GDM1 (cell line): ENCODE data around the gene TTC36.
"Not testable (repeated sequence)": the region's sequence is repeated elsewhere in the genome, so short reads cannot be mapped to it uniquely, and the experiment has no call there.

Experiments
- DNase-seq: peaks from one replicate; lab custom pipeline; 2025; lab: John Stamatoyannopoulos, UW

Gene TTC36

DNA sequence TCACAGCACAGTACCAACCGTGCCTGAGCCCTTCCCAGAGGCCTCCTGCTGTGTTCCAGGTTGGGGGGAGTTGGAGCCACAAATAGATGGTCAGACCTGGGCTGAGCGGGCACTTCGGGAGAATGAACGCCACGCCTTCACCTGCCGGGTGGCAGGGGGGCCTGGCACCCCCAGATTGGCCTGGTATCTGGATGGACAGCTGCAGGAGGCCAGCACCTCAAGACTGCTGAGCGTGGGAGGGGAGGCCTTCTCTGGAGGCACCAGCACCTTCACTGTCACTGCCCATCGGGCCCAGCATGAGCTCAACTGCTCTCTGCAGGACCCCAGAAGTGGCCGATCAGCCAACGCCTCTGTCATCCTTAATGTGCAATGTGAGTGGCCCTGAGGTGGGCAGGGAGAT is 4.8 kb downstream of the TTC36 start:
- DNase-seq: no peak

DNA sequence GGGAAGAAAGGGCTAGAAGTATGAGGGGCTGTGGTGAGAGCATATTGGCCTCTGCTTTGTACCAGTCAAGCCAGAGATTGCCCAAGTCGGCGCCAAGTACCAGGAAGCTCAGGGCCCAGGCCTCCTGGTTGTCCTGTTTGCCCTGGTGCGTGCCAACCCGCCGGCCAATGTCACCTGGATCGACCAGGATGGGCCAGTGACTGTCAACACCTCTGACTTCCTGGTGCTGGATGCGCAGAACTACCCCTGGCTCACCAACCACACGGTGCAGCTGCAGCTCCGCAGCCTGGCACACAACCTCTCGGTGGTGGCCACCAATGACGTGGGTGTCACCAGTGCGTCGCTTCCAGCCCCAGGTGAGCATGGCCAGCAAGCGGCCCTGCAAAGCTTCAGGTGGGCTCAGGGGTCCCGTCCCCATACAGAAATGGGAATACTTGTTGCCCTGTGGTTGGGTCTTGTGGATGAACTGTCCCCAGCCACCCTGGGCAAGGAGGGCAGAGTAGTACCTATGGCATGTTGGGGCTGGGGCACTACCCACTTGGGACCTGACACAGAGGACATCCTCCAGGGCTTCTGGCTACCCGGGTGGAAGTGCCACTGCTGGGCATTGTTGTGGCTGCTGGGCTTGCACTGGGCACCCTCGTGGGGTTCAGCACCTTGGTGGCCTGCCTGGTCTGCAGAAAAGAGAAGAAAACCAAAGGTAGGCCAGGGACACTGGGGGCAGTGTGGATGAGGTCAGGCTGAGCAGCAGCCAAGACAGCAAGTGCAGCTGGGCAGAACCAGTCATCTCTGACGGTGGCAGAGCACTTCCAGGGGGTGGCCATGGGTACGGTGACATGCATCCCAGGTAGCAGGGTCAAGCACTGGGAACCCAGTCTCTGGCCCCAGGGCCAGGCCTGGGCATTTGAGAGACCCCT is 5.8 kb downstream of the TTC36 start:
- no peak for DNase-seq

DNA sequence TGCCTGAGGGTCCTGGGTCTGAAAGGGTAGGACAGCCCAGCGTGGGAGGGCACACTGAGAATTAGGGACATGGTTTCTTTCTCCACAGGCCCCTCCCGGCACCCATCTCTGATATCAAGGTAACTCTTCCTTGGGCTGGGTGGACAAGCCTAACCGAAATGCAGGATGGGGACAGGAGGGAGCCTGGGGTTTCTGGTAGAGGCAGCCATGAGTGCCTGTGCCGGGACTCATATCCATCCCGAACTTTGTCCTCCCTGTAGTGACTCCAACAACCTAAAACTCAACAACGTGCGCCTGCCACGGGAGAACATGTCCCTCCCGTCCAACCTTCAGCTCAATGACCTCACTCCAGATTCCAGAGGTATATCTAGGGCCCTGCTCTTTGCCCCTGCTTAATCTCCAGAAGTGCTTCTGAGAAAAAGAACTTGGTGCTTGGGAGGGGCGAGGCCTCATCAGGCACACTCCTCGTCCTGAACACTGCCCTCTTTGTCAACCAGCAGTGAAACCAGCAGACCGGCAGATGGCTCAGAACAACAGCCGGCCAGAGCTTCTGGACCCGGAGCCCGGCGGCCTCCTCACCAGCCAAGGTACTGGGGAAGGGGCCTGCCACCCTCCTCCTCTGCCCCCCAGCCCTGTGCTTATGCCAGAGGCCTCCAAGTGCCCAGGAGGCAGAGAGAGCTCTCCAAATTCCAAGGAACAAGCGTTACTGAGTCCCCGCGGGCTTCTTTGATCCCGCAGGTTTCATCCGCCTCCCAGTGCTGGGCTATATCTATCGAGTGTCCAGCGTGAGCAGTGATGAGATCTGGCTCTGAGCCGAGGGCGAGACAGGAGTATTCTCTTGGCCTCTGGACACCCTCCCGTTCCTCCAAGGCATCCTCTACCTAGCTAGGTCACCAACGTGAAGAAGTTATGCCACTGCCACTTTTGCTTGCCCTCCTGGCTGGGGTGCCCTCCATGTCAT is 6.8 kb downstream of the TTC36 start:
- no peak for DNase-seq

DNA sequence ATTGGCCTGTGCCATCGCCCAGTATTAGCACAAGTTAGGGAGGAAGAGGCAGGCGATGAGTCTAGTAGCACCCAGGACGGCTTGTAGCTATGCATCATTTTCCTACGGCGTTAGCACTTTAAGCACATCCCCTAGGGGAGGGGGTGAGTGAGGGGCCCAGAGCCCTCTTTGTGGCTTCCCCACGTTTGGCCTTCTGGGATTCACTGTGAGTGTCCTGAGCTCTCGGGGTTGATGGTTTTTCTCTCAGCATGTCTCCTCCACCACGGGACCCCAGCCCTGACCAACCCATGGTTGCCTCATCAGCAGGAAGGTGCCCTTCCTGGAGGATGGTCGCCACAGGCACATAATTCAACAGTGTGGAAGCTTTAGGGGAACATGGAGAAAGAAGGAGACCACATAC is 8.0 kb downstream of the TTC36 start:
- no peak for DNase-seq

DNA sequence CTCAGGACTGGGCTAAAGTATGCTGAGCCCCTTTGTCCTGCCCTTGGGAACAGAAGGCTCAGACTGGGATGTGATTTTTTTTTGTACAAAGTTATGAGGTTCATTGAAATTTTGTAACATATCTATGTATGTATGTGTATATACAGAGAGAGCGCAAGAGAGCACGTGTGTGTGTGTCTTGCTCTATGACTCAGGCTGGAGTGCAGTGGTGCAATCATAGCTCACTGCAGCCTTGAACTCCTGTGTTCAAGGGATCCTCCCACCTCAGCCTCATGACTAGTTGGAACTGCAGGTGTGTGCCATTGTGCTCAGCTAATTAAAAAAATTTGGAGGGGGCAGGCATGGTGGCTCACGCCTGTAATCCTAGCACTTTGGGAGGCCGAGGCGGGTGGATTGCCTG is 9.5 kb downstream of the TTC36 start:
- DNase-seq: no peak

DNA sequence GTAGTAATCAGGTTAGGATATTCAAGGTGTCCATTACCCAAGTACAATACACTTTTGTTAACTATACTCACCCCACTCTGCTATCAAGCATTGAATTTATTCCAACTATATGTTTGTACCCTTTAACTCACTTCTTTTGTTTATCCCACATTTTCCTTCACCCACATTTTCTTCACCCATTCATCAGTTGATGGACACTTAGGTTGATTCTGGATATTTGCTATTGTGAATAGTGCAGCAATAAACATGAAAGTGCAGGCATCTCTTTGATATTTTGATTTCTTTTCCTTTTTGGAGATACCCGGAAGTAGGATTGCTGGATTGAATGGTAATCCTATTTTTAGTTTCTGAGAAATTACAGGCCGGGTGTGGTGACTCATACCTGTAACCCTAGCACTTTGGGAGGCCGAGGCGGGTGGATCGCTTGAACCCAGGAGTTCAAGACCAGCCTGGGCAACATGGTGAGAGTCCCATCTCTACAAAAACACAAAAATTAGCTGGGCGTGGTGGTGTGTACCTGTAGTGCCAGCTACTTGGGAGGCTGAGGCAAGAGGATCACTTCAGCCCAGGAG is 10.2 kb downstream of the TTC36 start:
- no peak for DNase-seq

DNA sequence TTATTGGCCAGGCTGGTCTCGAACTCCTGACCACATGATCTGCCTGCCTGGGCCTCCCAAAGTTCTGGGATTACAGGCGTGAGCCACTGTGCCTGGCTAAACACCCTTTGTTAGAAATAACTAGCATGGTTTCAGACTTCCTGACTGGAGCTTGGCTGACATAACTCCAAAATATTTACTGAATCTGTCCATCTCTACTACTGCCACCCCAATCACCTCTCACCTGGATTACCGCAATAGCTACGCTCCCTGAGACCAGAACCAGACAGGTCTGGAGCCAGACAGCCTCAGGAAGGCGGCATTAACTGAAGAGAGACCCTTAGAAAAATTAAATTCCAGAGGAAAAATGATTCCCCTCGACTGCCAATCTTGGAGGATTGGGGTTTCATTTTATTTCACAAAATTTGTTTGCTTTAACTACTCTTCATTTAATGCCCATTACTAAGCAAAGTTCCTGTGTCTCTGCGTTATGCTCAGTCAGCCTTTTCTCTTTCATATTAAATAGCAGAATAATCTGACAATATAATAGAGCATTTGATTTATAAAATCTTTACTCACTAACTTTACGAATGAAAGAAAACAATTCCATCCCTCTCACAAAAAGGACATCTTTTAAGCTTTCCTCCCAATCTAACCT is 16.9 kb downstream of the TTC36 start:
- no peak for DNase-seq

DNA sequence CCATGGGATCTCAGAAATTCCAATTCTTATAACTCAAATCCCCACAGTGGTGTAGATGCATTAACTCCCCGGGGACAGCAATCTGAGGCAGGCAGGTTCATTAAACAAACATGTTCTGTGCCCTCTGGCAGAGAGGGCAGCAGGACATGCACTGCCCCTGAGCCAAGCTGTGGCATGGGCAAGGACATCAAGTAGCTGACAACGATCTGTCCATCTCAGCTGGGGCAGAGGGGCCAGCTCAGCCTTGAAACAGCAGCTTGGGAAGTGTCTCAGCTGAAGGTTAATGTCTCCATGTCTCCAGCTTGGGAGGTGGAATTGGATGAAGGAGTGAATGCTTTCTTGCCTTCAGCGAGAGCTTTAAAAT is 17.4 kb downstream of the TTC36 start:
- no peak for DNase-seq

DNA sequence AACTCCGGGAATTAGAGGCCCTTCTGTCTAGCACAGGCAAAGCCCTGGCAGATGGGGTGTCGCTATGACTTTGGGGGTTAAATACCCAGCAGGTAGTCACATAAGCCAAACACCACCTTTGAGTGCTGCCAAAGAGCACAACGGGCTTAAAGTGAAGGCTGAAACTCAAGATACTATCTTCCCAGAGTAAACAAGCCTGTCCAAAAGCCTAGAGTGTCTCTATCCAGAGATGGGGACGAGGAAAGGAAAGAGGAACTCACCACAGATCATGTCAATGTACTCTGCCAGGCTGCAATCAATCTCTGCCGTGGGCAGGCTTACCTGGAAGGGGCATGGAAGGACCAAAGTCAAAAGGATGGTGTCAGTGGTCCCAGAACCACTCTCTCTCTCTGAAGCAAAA is 18.3 kb downstream of the TTC36 start:
- no peak for DNase-seq

DNA sequence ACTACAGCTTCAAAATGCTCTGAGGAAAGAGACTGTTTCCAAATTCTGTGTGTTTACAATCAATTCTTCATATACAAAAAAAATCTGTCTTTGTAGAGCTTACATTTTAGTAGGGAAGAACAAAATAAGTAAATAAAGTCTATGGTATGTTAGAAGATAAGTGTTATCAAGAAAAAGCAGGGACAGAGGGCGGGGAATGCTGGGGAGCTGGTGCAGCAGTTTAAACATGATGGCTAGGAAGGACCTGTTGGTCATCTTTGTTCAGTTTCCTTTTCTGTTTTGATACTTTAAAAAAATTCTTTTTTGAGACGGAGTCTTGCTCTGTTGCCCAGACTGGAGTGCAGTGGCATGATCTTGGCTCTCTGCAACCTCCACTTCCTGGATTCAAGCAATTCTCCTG is 19.9 kb downstream of the TTC36 start:
- DNase-seq: no peak

DNA sequence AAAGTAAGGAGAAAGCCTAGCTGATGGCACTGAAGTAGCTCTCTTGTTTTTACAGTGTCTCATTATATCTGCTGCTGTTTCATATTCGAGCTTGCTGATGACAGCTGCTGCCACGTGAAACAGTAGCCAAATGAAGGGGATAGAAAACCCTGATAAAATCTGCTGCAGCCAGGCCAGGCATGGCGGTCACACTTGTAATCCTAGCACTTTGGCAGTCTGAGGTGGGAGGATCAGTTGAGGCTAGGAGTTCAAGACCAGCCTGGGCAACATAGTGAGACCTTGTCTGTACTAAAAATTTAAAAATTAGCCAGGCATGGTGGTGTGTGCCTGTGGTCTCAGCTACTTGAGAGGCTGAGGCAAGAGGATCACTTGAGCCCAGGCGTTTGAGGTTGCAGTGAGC is 25.1 kb downstream of the TTC36 start:
- DNase-seq: no peak

DNA sequence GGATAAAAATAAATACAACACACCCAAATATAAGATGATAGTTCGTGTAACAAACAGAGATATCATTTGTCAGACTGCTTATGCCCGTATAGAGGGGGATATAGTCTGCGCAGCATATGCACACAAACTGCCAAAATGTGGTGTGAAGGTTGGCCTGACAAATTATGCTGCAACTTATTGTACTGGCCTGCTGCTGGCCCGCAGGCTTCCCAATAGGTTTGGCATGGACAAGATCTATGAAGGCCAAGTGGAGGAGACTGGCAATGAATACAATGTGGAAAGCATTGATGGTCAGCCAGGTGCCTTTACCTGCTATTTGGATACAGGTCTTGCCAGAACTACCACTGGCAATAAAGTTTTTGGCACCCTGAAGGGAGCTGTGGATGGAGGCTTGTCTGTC is 33.5 kb downstream of the TTC36 start:
- no peak for DNase-seq

DNA sequence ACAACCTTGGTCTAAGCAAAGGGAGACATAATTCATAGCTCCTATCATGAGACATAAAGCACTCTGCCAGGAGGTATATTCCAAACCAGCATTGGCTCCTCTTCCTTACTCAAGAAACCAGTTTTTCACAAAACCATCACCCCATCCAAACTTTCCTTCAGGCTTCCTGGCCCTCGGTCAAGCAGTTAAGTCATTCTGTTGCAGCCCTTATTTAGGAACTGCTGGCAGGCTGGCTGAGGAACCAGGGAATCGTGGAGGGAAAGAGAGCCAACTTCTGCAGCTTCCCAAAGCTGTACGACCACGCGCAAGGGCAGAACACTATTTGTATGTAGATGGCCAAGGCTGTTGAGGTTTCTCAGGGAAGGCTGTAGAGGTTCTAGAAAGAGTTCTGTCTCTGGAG is 37.8 kb downstream of the TTC36 start:
- DNase-seq: no peak

DNA sequence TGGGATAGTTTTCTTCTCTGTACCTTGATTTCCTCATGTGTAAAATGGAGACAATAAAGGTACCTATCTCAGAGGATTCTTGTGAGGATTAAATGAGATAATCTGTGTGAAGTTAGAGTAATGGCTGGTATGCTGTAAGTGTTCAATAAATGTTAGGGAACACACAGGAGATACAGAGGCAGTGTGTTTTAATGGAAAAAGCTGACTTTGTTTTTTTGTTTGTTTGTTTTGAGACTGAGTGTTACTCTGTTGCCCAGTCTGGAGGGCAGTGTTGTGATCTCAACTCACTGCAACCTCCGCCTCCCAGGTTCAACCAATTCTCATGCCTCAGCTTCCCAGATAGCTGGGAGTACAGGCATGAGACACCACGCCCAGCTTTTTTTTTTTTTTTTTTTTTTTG is 42.4 kb downstream of the TTC36 start:
- no peak for DNase-seq

DNA sequence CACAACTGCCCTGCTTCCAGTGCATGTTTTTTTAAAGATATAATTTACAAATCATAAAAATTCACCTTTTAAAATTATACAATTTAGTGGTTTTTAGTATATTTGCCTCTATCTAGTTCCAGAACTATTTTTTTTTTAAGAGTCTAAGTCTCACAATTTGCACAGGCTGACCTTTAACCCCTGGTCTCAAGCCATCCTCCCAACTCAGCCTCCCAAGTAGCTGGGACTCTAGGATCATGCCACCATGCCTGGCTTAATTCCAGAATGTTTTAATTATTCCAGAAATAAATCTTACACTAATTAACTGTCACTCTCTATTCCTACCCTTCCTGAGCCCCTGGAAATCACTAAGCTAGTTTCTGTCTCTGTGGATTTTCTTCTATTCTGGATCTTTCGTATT is 43.5 kb downstream of the TTC36 start:
- DNase-seq: no peak

DNA sequence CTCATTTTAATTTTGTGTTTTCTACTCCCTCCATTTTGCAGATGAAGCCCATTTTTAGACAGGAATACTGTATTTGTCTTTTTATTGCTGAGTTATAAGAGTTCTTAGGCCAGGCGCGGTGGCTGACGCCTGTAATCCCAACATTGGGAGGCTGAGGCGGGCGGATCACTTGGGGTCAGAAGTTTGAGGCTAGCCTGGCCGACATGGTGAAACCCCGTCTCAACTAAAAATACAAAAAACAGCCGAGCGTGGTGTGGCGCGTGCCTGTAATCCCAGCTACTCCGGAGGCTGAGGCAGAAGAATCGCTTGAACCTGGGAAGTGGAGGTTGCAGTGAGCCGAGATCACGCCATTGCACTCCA is 44.4 kb downstream of the TTC36 start:
- DNase-seq: not testable (repeated sequence)

DNA sequence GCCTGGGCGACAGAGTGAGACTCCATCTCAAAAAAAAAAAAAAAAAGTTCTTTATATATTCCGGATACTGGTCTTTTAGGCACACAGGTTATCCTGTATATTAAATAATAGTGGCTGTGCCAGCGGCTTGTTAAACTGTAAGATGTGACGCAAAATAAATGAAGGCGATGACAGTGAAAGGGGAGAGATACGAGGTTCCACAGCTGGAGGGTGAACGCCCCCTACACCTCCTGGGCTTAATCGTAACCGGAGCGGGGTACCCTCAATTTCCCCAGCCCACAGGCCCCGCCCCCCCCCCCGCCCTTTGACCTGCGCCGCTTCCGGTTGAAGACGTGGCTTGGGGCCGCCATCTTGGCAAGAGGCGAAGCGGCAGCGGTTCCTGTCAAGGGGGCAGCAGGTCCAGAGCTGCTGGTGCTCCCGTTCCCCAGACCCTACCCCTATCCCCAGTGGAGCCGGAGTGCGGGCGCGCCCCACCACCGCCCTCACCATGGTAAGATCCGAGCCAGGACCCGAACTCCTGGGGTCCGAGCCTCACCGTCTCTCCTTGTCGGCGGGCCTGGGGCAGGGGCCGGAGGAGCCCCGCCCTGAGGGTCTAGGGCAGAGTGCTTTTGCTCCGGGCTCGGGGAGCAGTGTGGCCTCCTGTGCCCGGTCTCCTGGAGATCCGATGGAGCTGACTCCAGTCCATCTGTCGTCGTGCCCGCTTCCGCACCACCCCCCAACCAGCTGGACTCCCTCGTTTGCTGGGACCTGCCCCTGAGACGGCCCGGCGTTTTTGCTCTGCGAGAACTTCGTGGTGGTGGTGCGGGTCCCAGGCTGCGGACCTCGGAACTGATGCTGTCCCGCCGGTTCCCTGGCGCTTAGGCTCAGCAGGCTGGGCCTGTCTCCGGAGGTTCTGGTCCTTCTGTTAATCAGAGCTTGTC is 45.0 kb downstream of the TTC36 start, which contains the start of gene ARCN1:
ARCN1 (plus strand) TSS at position 349 of the 920 bp plus-strand sequence; CDS start at position 488, 139 bp downstream.
- peak; percentile 64 for DNase-seq

DNA sequence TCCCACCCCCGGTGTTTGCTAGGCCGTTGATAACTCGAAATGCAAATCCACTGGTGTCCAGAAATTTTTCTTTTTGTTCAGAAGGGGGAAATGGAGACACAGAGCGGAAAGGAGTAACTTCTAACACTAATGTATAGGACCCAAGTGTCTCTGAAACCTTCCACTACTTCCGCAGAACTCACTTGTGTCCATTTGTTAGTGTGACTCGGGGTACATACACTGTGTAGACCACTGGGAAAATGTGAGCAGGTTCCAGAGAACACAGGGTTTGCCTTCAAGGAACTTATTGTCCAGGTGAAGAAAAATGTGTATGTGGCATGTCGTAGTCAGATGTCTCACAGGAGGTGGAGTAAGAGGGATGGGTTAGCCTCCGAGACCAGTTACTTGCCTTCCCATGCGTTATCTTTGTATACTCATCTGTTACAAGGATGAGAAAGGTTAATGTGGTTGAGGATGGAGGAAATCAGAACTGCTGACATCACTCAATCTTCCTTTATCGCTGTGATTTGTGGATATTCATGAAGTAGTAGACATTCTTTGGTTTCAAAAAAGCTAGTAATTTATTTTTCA is 45.8 kb downstream of the TTC36 start:
- DNase-seq: no peak

DNA sequence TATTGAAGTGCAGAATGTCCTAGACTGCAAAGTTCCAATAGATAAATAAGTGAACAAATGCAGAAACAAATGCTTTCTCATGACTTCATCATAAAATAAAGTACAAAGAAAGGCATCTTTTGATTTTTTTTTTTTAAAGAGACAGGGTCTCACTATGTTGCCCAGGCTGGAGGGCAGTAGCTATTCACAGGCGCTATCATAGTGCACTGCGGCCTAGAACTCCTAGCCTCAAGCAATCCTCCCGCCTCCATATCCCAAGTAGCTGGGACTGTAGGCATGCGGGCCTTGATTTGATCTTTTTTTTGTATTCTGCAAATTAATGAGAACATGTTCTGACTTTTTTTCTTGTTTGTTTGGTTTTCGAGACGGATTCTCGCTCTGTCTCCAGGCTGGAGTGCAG is 47.4 kb downstream of the TTC36 start:
- no peak for DNase-seq

DNA sequence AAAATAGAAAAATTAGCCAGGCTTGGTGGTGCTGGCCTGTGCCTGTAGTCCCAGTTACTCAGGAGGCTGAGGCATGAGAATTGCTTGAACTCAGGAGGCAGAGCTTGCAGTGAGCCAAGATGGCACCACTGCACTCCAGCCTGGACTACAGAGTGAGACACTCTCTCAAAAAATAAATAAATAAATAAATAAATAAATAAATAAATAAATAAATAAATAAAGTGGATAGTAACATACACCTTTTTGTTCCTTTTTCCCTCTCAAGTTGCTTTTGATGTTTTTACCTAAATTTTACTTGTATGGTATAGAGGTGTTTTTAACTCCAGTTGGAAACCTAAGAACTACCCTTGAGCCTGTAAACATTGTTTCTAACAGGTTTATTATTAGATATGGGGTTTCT is 50.7 kb downstream of the TTC36 start:
- DNase-seq: not testable (repeated sequence)
